OCI-M2 (cell line): ENCODE data around the gene CNTN1.

Experiments used
- DNase-seq: peaks from one replicate; lab custom pipeline; 2025; ENCODE audit not compliant: unreplicated experiment; lab: John Stamatoyannopoulos, UW

CNTN1 gene

GRCh38 chr12:40834321-40834720, 142.1 kb downstream of the CNTN1 start:
- no peak for DNase-seq

DNA sequence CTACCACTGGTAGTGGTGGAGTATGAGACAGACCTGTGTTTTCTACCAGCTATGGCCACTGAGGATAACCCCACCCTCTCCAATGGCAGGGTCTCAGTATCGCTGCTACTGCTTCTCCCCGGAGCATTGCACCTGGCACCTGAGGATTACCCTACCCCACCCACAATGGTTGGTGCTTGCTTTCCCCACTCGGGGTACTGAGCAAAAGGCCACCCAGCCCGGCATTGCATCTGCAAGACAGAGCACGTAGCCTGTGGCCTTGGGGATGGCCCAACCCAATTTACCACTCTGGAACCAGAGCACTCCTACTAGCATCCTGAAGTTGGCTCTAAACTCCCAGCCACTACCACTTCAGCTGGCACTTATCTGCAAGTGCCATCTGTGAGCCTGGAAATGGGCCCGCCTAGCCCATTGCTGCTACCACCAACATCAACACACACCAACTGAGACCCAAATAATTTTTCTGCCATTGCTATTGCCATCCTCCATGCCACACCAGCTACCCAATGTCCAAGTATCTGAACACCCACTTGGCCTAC, 145.7 kb downstream of the CNTN1 start:
- DNase-seq: no peak

GRCh38 chr12:40843495-40843894, 151.3 kb downstream of the CNTN1 start:
- no peak for DNase-seq

- no peak for DNase-seq
These were observed 161.0 kb downstream of the CNTN1 start for GRCh38 chr12:40853221-40853620.

DNA sequence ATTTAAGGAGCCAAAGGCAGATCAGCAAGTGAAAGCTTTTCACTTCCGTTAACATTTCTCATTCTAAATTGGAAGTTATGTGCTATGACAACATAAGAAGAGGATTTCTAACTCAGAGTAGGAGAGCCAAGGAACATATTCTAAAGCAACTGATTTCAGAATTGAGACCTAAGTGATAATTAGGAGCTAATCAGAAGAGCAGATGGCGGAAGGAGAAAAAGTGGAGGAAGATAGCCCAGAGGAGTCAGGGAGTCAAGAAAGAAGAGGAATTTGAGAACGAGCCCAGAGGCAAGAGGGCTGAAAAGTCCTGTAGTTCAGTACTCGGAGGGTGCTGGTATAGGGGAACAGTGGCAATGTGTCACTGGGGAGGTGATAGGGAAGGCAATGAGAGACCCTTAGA, 162.4 kb downstream of the CNTN1 start:
- DNase-seq: no peak

- no peak for DNase-seq
These were observed 172.7 kb downstream of the CNTN1 start for GRCh38 chr12:40864891-40865290.

DNA sequence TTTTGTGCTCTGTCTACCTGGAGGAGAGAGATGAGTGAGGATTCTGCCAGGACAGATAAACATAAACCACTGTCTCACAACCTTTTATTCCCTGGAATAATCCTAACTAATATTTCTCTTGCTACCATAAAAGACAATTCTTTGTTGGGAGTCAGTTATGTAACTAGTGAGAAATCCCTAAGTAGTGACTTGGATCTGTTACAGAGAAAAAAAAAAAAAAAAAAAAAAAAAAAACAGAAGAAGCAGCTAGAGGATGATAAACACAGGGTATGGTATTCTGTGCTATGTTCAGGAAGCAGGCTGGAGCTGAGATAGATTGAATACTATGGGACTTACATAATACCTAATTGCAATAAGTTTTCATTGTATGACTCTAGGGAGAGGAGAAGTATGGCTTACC, 178.7 kb downstream of the CNTN1 start:
- no peak for DNase-seq

GRCh38 chr12:40874868-40875267, 182.6 kb downstream of the CNTN1 start:
- no peak for DNase-seq

GRCh38 chr12:40889329-40889728, 197.1 kb downstream of the CNTN1 start:
- no peak for DNase-seq

DNA sequence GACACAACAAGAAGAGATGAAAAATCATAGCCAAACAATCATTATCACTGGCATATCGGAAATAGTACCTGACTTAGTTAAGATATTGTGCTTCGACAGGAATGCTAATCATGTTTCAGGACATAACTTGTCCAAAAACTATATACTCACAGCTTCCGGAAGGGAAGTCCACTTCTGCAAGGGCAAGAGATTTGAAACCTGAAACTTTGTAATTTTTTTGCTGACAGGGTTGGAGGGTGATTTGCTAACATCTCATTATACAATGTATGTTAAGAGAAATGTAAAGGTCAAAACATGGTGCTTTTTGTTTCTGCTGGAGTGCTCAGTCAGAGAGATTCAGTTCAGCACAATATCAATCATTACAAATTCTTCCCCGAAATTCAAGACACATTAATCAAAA, 200.3 kb downstream of the CNTN1 start:
- no peak for DNase-seq

DNA sequence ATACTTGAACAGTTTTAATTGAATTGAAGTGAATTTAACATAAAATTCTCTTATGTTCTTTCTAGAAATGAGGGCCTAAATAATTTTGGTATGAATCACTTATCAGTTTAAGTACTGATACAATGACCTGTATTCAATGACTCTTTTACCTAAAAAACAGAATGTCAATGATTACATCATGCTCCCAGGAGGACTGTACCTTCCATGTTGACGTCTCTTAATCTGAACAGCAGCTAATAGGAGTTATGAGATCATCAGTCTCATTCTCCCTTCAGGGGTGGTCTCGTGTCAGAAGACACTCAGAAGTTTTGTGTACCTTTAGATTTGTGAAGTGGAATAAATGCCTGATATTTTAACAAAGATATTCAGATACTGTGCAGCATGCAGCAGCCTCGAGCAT, 206.3 kb downstream of the CNTN1 start:
- DNase-seq: no peak

GRCh38 chr12:40903040-40903439, 210.8 kb downstream of the CNTN1 start:
- no peak for DNase-seq

GRCh38 chr12:40907115-40907527, 214.9 kb downstream of the CNTN1 start:
- DNase-seq: no peak

GRCh38 chr12:40911676-40912075, 219.4 kb downstream of the CNTN1 start:
- DNase-seq: no peak

DNA sequence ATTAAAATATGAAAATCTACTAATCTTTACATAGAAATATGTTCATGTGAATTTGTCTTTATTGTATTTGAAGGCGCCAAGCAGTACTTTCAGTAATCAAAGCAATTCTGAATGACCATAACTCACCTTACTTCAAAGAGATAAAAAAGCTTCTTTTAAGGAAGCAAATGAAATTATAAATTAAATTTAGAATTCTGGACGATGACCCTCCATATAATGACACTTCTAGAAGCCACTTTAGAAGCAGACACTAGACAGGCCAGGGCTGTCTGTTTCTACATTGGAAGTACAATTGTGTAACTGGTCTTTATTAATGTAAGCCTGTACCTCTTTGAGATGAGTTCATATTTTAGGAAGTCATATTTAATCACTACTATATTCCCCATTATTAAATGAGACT, 222.9 kb downstream of the CNTN1 start:
- DNase-seq: no peak

- DNase-seq: no peak
These were observed 225.3 kb downstream of the CNTN1 start for GRCh38 chr12:40917561-40917960.

GRCh38 chr12:40921563-40922163, 229.4 kb downstream of the CNTN1 start:
- DNase-seq: no peak

DNA sequence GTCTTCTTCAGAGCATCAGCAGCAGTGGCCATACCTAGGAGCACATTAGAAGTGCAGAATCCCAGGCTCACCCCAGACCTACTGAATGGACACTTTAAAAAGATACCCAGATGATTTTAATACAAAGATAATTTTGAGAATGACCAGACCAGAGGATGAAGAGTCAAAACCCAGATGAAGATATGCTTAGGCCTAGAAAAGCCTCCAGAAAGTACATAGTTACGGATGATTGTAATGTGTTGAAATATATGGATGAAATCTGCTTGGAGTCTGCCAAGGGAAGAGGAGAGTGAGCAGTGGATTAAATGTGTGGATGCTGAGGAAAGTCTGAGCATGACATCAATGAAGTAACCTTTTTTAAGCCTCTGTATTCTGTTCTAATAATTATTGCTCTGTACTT, 245.7 kb downstream of the CNTN1 start:
- no peak for DNase-seq

- no peak for DNase-seq
These were observed 250.1 kb downstream of the CNTN1 start for GRCh38 chr12:40942326-40942725.

DNA sequence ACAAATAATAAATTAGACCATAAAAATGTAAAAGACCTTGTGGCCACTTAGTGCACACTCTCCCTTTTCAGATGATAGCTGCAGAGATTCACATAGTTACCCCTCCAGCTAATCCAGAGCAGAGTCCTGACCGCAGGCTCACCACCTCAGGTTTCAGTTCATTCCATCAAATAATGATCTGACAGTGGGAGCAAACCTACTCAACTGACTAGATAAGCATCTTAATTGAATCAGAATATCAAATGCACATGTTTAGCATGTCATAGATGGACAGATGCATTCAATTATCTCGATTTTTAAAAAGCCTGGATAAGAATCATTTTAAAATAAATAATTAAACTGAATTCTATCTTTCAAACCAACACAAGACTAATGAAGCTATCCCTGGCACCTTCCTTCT, 253.5 kb downstream of the CNTN1 start:
- DNase-seq: no peak

DNA sequence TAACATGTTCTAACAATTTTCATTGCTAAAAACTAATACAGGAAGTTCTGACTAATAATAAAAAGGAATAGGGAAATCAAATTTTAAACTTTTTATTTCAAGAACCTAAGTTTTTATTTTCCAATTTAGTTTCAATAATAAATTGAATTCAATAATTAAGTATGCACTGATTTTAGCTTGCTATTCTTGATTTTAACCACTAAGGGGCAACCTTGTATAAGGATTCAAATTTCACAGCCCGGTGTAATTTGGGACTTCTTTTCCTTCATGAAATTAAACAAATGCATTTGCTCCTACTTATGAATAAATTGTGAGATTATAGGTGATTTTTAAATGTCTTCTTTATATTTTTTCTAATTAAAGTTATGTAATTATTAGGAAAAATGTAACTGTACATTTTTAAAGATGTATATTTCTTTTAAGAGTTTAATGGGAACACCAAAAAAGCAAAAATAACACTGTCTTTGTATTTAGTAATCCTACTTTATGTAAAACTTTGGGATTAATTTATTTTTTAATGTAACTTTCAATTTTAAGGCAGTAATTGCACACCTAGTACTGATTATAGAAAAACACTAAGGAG, 254.5 kb downstream of the CNTN1 start:
- no peak for DNase-seq

GRCh38 chr12:40947797-40948196, 255.6 kb downstream of the CNTN1 start:
- no peak for DNase-seq

DNA sequence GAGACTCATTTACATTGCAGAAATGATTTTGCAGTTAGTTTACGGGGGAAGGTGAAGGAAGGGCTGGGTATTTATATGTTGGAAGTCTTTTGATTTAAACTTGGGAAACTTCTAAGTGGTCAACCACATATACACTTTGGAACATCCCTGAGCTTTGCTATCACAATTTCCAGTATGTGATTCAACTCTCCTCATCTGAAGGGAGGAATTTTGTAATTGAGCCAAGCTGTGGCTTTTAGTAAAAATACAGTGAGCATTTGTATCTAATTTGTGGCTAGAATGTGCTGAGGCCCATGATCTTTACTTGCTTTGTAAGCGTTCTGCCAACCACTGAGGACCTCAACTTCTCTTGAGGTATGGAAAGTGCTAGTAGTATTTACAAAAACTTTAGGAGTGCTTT, 260.8 kb downstream of the CNTN1 start:
- no peak for DNase-seq
